A549 (cell line): ENCODE data around the gene KDR.

Experiments used
- CTCF ChIP-seq: fragments of >200 bp; sonication (Bioruptor Twin); formaldehyde crosslinking; IDR thresholded peaks from 3 replicates; pipeline ENCODE4 v1.5.1; 2016
- JUNB ChIP-seq: fragments of >200 bp; sonication (Bioruptor Twin); formaldehyde crosslinking; IDR thresholded peaks from 2 replicates; pipeline ENCODE4 v1.6.1; 2016
- POLR2A ChIP-seq: IDR thresholded peaks from 2 replicates; pipeline ENCODE4 v1.6.1; 2012; ENCODE audit warnings: mild to moderate bottlenecking, low read length
- POLR2AphosphoS2 ChIP-seq: conservative IDR thresholded peaks from 2 replicates; pipeline ENCODE4 v1.6.1; 2012; ENCODE audit warnings: low read length, improper control_type of control experiment, inconsistent platforms
- TF ChIP-seq, protein P1 (sequence below): IDR thresholded peaks from 2 replicates; pipeline ENCODE4 v1.6.1; 2012

- TF ChIP-seq POLR2AphosphoS2 (no peak), CTCF (no peak), POLR2A (no peak), JUNB (no peak)
- TF ChIP-seq, protein P1, sequence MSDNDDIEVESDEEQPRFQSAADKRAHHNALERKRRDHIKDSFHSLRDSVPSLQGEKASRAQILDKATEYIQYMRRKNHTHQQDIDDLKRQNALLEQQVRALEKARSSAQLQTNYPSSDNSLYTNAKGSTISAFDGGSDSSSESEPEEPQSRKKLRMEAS = no peak
Measured at GRCh38 chr4:55035892-55036291, 89.5 kb downstream of the KDR start.
